ENCODE data around the gene KLHL26.

Gene KLHL26

DNA sequence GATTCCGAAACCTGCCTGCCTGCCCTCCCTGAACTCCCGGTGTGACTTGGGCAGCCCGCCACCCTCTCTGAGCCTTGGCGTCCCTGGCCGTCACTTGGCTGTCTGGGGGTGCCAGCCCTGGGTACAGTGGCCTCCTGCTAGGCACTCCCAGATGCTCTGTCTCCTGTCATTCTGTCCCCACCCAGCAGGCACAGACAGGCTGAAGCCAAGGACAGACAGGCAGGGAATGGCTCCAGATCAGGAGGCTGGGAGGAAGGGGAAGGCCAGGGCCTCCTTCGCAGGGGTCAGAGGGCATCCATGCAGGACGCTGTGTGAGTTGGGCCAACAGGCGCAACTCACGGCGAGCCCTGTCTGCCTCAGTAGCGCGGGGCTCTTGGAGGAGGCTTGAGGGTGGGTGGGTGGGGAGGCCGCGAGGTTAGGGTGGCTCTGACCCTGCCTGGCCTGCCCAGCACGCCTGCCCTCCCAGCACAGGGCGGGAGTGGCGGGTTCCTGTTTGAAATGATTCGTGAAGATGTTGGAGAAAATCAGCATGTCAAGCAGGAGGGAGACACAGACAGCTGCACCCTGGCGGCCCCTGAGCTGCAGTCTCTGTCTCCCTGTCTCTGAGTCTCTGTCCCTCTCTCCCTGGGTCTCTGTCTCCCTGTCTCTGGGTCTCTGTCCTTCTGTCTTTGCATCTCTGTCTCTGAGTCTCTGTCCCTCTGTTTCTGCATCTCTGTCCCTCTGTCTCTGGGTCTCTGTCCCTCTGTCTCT is 19.7 kb downstream of the KLHL26 start:
- H3K4me3 ChIP-seq (ENCODE audit: low read depth, low read length), result no peak overlapping the region
- no peak for TF ChIP-seq CTCF (IDR thresholded peaks at IDR 0.05; ENCODE audit: control insufficient read depth, extremely low read depth, insufficient read depth)
- DNase-seq (ENCODE audit: low read depth), result no peak

GRCh38 chr19:18657590-18658365 is 20.9 kb downstream of the KLHL26 start:
- no peak overlapping the region for H3K4me3 ChIP-seq (ENCODE audit: low read depth, low read length)
- no peak for TF ChIP-seq CTCF (IDR thresholded peaks at IDR 0.05; ENCODE audit: control insufficient read depth, extremely low read depth, insufficient read depth)
- no peak for DNase-seq (ENCODE audit: low read depth)

DNA sequence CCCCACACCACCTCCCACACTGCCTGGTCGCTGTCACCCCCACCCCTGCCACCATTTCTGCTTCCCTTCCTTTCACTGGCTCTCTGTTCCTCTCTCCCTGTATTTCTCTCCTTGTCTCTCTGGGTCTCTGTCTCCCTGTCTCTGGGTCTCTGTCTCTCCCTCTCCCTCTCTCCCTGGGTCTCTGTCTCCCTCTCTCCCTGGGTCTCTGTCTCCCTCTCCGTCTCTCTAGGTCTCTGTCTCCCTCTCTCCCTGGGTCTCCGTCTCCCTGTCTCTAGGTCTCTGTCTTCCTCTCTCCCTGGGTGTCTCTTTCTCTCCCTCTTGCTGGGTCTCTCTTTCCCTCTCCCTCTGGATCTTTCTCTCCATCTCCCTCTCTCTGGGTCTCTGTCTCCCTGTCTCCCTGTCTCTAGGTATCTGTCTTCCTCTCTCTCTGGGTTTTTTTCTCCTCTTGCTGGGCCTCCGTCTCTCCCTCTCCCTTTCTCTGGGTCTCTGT is 21.6 kb downstream of the KLHL26 start:
- no peak for DNase-seq (ENCODE audit: low read depth)
- TF ChIP-seq CTCF (IDR thresholded peaks at IDR 0.05; ENCODE audit: control insufficient read depth, extremely low read depth, insufficient read depth), result no peak
- no peak overlapping the region for H3K4me3 ChIP-seq (ENCODE audit: low read depth, low read length)

DNA sequence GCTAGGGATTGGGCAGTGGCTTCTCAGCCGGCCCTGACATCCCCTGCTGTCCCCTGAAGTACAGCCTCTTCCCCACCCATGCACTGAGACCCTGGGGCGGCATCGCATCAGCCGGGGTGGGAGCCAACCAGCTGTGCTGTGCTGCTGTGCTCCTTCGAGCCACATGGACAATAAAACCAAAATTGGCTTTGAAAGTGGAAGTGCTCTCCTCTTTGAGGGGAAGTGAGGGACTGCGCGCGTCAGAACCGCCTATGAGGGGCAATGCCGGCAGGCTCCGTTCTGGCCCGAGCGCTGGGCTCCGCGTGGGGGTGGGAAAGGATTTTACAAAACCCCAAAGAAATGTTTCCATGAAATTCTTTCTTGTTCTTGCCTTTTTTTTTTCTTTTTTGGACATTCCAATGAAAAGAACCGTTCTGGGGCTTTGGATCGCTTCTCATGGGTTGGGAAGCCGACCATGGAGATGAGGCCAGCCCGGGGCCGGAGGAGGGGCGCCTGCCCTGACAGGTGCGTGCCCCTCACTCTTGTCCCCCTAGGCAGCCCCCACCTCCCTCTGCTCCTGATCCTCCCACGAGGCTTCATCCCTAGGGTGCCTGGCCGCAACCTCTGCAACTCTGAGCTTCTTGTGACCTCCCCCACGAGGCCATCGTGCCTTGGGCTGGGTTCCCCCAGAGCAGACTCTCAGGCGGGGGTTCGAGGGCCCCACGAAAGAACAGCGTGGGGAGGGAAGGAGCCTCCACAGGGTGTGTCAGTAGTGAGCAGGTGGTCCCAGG is 22.6 kb downstream of the KLHL26 start:
- H3K4me3 ChIP-seq (ENCODE audit: low read depth, low read length), result no peak overlapping the region
- no peak for DNase-seq (ENCODE audit: low read depth)
- no peak for TF ChIP-seq CTCF (IDR thresholded peaks at IDR 0.05; ENCODE audit: control insufficient read depth, extremely low read depth, insufficient read depth)

GRCh38 chr19:18660051-18660910 is 23.5 kb downstream of the KLHL26 start:
- DNase-seq (ENCODE audit: low read depth), result no peak
- no peak for TF ChIP-seq CTCF (IDR thresholded peaks at IDR 0.05; ENCODE audit: control insufficient read depth, extremely low read depth, insufficient read depth)
- H3K4me3 ChIP-seq (ENCODE audit: low read depth, low read length), result no peak overlapping the region
